MM.1S (cell line): ENCODE results near the gene CCDC28A.

Source experiments
- DNase-seq: peaks from one replicate; pipeline ENCODE4 v3.0.0-alpha.2; 2015
- H2AFZ ChIP-seq: fragments of 300-600 bp; sonication (generic); 2 replicates; pipeline ENCODE4 v1.6.0; 2016; ENCODE audit warnings: antibody characterized with exemption, low read length
- H3F3A ChIP-seq: fragments of 300-600 bp; sonication (generic); 2 replicates; pipeline ENCODE4 v1.6.1; 2016; ENCODE audit warnings: mild to moderate bottlenecking, antibody characterized with exemption, low read length, moderate library complexity, mixed read lengths; ENCODE audit not compliant: insufficient read depth
- H3K27ac ChIP-seq: fragments of 300-600 bp; sonication (generic); 2 replicates; pipeline ENCODE4 v1.5.1; 2016; ENCODE audit warnings: mild to moderate bottlenecking, low read length
- H3K27me3 ChIP-seq: fragments of 300-600 bp; sonication (generic); replicated peaks from 2 replicates; pipeline ENCODE4 v1.6.0; 2016; ENCODE audit warnings: low read length; ENCODE audit not compliant: insufficient read depth
- H3K36me3 ChIP-seq: fragments of 300-600 bp; sonication (generic); replicated peaks from 2 replicates; pipeline ENCODE4 v1.6.1; 2016; ENCODE audit warnings: mild to moderate bottlenecking, low read length, mixed read lengths; ENCODE audit not compliant: insufficient read depth
- H3K4me1 ChIP-seq: fragments of 300-600 bp; sonication (generic); 2 replicates; pipeline ENCODE4 v1.6.1; 2016; ENCODE audit warnings: low read length, mixed read lengths
- H3K4me2 ChIP-seq: fragments of 300-600 bp; sonication (generic); 2 replicates; pipeline ENCODE4 v1.6.0; 2016; ENCODE audit warnings: low read depth, low read length
- H3K4me3 ChIP-seq: fragments of 300-600 bp; sonication (generic); 2 replicates; pipeline ENCODE4 v1.5.1; 2016; ENCODE audit warnings: low read length, mixed read lengths
- H3K79me2 ChIP-seq: fragments of 300-600 bp; sonication (generic); 2 replicates; pipeline ENCODE4 v1.6.1; 2016; ENCODE audit warnings: mixed run types, low read length, mixed read lengths
- H3K9ac ChIP-seq: fragments of 300-600 bp; sonication (generic); 2 replicates; pipeline ENCODE4 v1.6.1; 2016; ENCODE audit warnings: low read length, mixed read lengths
- H3K9me2 ChIP-seq: fragments of 300-600 bp; sonication (generic); replicated peaks from 2 replicates; pipeline ENCODE4 v1.6.1; 2016; ENCODE audit warnings: mild to moderate bottlenecking, low read length, mixed read lengths; ENCODE audit not compliant: insufficient read depth
- H3K9me3 ChIP-seq: fragments of 300-600 bp; sonication (generic); replicated peaks from 2 replicates; pipeline ENCODE4 v1.6.1; 2016; ENCODE audit warnings: mild to moderate bottlenecking, low read length, mixed read lengths; ENCODE audit not compliant: insufficient read depth
- H4K20me1 ChIP-seq: fragments of 300-600 bp; sonication (generic); 2 replicates; pipeline ENCODE4 v1.6.1; 2016; ENCODE audit warnings: mild to moderate bottlenecking, low read length, moderate library complexity, mixed read lengths; ENCODE audit not compliant: insufficient read depth
- CTCF ChIP-seq: fragments of 300-600 bp; sonication (generic); IDR thresholded peaks from 2 replicates; pipeline ENCODE4 v1.5.1; 2016; ENCODE audit warnings: antibody characterized with exemption, low read length, mixed read lengths
- EZH2 ChIP-seq: fragments of 300-600 bp; sonication (generic); optimal IDR thresholded peaks from 2 replicates; pipeline ENCODE3; 2017; ENCODE audit warnings: low read depth, mild to moderate bottlenecking, antibody characterized with exemption, low read length, mixed read lengths
- EZH2phosphoT487 ChIP-seq: fragments of 300-600 bp; sonication (generic); IDR thresholded peaks from 2 replicates; pipeline ENCODE4 v1.6.1; 2018; ENCODE audit warnings: antibody characterized with exemption, low read length

CCDC28A gene

GRCh38 chr6:138803861-138804260, 30.3 kb downstream of the CCDC28A start:
- no peak for DNase-seq
- no peaks in the 10 kb centered on the region for H3F3A ChIP-seq
- no peak overlapping the region for H3K4me3 ChIP-seq
- no peak overlapping the region for H2AFZ ChIP-seq
- H3K4me2 ChIP-seq, result no peak overlapping the region
- H3K9me3 ChIP-seq, result no peaks in the 10 kb centered on the region
- TF ChIP-seq CTCF, result no peak
- TF ChIP-seq EZH2phosphoT487, result no peak
- no peak for TF ChIP-seq EZH2
- no peak overlapping the region for H3K27ac ChIP-seq
- no peaks in the 10 kb centered on the region for H3K9me2 ChIP-seq
- H3K79me2 ChIP-seq, result no peaks in the 10 kb centered on the region
- no peak overlapping the region for H3K9ac ChIP-seq
- H3K27me3 ChIP-seq, result no peaks in the 10 kb centered on the region
- no peaks in the 10 kb centered on the region for H3K4me1 ChIP-seq
- no peaks in the 10 kb centered on the region for H3K36me3 ChIP-seq
- no peaks in the 10 kb centered on the region for H4K20me1 ChIP-seq

DNA sequence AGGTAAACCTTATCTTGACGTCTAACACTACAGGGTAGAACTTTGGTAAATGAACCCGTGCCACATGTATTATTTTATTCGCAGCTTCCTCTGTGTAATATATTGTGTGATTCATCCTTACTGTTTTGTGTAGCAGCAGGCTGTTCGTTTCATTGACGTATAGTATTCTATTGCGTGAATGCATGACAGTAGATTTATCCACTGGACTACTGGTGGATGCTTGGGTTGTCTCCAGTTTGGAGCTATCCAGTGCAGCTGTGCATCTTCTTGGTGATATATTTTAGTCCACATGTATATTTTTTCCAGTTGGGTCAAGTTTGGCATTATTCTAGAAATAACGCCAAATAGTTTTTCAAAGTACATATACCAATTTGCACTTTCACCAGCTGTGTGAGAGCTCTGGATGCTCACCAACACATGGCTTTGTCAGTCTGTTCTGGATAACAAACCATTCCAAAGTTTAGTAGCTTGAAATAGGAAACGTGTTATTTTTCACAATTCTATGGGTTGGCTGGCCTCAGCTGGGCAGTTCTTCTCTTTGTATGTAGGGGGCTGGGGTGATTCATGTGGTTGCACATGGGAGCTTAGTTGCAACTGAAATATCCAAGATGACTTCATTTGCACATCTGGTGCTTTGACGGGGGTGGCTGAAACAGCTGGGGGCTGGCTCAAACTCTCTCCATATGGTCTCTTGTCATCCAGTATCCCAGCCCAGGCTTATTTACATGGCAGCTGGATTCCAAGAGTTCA, 31.6 kb downstream of the CCDC28A start:
- H3K9me2 ChIP-seq, result no peaks in the 10 kb centered on the region
- H3K4me1 ChIP-seq, result no peaks in the 10 kb centered on the region
- H2AFZ ChIP-seq, result no peak overlapping the region
- no peaks in the 10 kb centered on the region for H3K79me2 ChIP-seq
- DNase-seq, result no peak
- no peaks in the 10 kb centered on the region for H3K36me3 ChIP-seq
- H3K4me2 ChIP-seq, result no peak overlapping the region
- H3F3A ChIP-seq, result no peaks in the 10 kb centered on the region
- TF ChIP-seq CTCF (no peak), EZH2phosphoT487 (no peak), EZH2 (no peak)
- no peak overlapping the region for H3K9ac ChIP-seq
- no peaks in the 10 kb centered on the region for H4K20me1 ChIP-seq
- no peaks in the 10 kb centered on the region for H3K9me3 ChIP-seq
- no peak overlapping the region for H3K4me3 ChIP-seq
- no peaks in the 10 kb centered on the region for H3K27me3 ChIP-seq
- no peak overlapping the region for H3K27ac ChIP-seq

DNA sequence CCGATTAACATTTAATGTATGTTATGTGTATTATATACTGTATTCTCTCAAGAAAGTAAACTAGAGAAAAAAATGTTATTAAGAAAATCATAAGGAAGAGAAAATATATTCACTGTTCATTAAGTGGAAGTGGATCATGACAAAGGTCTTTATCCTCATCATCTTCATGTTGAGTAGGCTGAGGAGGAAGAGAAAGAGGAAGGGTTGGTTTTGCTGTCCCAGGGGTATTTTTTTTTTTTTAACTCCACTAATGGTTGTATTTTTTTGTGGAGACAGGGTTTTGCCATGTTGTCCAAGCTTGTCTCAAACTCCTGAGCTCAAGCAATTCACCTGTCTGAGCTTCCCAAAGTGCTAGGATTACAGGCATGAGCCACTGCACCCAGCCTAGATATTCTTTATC, 33.3 kb downstream of the CCDC28A start:
- no peak overlapping the region for H3K4me2 ChIP-seq
- DNase-seq, result no peak
- H4K20me1 ChIP-seq, result no peaks in the 10 kb centered on the region
- no peaks in the 10 kb centered on the region for H3K9me3 ChIP-seq
- H3K9ac ChIP-seq, result no peak overlapping the region
- H2AFZ ChIP-seq, result no peak overlapping the region
- H3K27ac ChIP-seq, result no peak overlapping the region
- no peaks in the 10 kb centered on the region for H3K27me3 ChIP-seq
- no peak for TF ChIP-seq EZH2
- no peak for TF ChIP-seq EZH2phosphoT487
- TF ChIP-seq CTCF, result no peak
- H3K4me1 ChIP-seq, result no peaks in the 10 kb centered on the region
- H3K9me2 ChIP-seq, result no peaks in the 10 kb centered on the region
- H3K4me3 ChIP-seq, result no peak overlapping the region
- H3K36me3 ChIP-seq, result no peaks in the 10 kb centered on the region
- no peaks in the 10 kb centered on the region for H3F3A ChIP-seq
- no peaks in the 10 kb centered on the region for H3K79me2 ChIP-seq
